ENCODE data around the gene KIAA0040.

KIAA0040 gene

DNA sequence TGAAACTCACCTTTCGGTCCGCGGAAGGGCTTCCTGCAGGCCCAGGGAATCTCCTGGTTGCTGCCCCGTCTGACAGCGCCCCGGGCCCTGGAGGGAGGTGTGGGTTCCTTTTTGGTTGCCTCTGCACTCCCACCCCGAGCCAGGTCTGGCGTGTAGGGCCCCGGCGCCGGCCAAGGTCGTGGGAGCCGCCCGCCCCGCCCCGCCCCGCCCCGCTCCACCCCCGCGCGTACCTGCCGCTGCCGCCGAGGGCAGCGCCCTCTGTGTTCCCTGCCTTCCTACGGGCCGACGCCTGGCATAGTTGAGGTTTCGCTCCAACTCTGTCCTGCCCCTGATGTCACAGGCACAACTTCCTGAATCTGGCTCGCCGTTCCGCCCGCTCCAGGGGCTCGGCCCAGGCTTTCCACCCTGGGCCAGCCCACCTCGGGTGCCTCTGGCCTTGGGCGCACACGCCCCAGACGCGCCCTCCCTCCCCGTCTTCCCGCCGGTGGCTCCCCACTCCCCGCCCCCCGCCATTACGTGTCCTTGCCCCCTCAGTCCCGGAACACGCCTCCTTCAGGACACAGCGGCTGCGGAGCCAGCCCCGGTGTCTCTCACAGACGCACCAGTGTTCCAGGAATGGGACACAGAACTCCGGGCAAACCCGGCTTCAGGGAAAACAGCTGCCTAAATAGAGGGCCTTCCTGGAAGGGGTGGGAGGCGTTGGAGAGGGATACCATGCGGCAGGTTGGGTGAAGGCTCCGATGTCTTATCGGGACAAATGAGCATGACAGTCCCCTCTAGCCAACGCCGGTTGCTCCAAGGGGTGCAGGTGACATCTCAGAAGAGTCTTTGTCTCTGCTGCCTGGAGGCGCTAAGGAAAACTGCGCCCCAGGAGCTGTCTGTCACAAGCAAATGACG, at the start of gene KIAA0040:
Gene KIAA0040 (minus strand): TSS at position 147 of the 897 bp plus-strand sequence. CDS start 31,763 bp downstream, outside the sequence.
- peak within 1 kb of the TSS; percentile 51 to 56 for H3K4me3 ChIP-seq (replicated peaks in 1 of 2; ENCODE audit: low read depth in 2 of 2, low read length in 2 of 2)
- TF ChIP-seq, protein P1, sequence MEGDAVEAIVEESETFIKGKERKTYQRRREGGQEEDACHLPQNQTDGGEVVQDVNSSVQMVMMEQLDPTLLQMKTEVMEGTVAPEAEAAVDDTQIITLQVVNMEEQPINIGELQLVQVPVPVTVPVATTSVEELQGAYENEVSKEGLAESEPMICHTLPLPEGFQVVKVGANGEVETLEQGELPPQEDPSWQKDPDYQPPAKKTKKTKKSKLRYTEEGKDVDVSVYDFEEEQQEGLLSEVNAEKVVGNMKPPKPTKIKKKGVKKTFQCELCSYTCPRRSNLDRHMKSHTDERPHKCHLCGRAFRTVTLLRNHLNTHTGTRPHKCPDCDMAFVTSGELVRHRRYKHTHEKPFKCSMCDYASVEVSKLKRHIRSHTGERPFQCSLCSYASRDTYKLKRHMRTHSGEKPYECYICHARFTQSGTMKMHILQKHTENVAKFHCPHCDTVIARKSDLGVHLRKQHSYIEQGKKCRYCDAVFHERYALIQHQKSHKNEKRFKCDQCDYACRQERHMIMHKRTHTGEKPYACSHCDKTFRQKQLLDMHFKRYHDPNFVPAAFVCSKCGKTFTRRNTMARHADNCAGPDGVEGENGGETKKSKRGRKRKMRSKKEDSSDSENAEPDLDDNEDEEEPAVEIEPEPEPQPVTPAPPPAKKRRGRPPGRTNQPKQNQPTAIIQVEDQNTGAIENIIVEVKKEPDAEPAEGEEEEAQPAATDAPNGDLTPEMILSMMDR (IDR thresholded peaks at IDR 0.05; ENCODE audit: low read depth, low read length), result no peak
- DNase-seq (ENCODE audit: low read depth in 2 of 2), result peak; percentile 13 to 29

DNA sequence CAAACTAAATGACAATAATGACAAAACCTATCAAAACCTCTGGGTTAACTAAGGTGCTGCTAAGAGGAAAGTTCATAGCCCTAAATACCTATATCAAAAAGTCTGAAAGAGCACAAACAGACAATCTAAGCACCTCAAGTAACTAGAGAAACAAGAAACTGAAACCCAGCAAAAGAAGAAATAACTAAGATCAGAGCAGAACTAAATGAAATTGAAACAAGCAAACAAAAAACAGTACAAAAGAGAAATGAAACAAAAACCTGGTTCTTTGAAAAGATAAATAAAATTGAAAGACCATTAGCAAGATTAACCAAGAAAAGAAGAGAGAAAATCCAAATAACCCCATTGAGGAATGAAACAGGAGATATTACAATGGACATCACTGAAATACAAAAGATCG, 44.8 kb upstream of the KIAA0040 start:
- no peak for DNase-seq (ENCODE audit: low read depth in 2 of 2)
- TF ChIP-seq, protein P1 (IDR thresholded peaks at IDR 0.05; ENCODE audit: low read depth, low read length), result no peak
- H3K4me3 ChIP-seq (replicated peaks in 1 of 2; ENCODE audit: low read depth in 2 of 2, low read length in 2 of 2), result no peak overlapping the region

DNA sequence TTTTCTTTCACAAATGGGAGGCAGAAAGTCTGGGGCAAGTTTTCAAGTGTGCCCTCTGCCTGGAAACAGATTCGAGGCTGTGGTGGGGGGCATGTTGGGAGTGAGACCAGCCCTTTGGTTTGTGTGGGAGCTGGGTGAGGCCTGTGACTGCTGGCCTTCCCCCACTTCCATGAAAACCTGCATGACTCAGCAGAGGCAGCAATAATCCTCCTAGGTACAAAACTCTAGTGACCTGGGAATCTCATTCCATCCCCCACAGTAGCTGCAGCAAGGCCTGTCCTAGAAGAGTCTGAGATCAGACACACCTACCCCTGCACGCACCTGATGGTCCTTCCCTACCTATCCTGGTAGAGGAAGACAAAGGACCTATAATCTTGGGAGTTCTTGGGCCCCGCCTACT, 42.1 kb upstream of the KIAA0040 start:
- no peak for DNase-seq (ENCODE audit: low read depth in 2 of 2)
- TF ChIP-seq, protein P1 (IDR thresholded peaks at IDR 0.05; ENCODE audit: low read depth, low read length), result no peak
- no peak overlapping the region for H3K4me3 ChIP-seq (replicated peaks in 1 of 2; ENCODE audit: low read depth in 2 of 2, low read length in 2 of 2)

DNA sequence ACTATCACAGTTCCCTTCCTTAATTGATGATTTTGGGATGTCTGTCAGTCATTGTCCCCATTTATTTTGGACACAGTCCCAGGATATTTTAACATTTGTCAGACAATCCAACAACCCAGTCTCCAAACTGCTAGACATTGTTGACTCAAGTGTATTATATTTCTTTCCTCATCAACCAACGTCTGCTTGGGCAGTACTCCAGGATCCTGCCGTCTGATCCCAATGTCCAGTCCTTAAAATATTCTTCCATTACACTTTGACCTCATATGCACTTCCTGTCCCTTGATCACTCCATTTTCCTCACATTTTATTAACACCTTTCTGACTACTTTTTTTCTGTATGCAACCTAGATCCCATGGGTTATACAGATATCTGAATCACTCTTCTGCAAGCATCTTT, 39.8 kb upstream of the KIAA0040 start:
- TF ChIP-seq, protein P1 (IDR thresholded peaks at IDR 0.05; ENCODE audit: low read depth, low read length), result no peak
- H3K4me3 ChIP-seq (replicated peaks in 1 of 2; ENCODE audit: low read depth in 2 of 2, low read length in 2 of 2), result no peak overlapping the region
- no peak for DNase-seq (ENCODE audit: low read depth in 2 of 2)

DNA sequence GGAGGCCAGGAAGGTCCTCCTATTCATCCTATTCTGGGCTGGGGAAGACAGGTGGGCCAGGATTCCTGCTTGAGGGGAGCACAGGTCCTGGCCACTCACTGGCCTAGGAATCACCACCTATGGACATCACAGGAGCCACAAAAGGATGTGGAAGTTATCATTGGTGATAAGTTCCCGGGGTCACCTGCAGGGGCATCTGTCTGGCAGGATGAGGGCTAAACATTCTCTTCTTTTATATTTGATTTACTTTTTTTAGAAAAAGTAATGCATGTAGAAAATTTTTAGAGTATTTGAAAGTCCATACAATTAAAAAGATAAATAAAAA, 33.2 kb upstream of the KIAA0040 start:
- TF ChIP-seq, protein P1 (IDR thresholded peaks at IDR 0.05; ENCODE audit: low read depth, low read length), result peak; percentile 1
- no peak for DNase-seq (ENCODE audit: low read depth in 2 of 2)

DNA sequence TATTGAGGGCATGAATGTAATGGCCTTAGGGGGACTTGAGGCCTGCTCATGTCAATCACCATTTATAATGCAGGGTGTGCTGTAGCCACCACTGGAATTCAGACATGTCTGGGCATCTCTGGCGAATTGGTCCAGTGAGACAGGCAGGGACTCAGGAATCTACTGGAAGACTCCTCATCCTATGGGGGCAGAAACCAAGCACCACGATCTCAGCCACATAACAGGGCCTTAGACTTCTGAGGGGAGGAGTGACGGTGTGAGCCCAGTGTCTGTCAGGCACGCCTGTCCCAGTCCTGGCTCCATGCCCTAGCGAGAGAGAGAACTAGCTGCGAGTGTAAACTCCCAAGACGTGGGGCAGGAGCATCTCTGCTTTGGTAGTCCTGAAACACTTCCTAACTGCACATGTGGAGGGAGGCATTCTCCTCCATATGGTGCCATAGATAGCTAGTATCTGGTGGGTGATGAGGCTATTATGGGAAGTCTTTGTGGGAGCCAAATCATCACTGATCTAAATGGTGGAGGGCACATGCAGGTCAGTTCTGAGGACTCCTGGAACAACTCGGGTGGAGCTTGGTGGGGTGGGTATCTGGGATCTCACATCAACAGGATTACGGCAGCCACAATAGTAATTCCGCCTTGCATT, 29.8 kb upstream of the KIAA0040 start:
- H3K4me3 ChIP-seq (replicated peaks in 1 of 2; ENCODE audit: low read depth in 2 of 2, low read length in 2 of 2), result no peak overlapping the region
- DNase-seq (ENCODE audit: low read depth in 2 of 2), result no peak
- TF ChIP-seq, protein P1 (IDR thresholded peaks at IDR 0.05; ENCODE audit: low read depth, low read length), result no peak

More for the DNA sequence above, 33.2 kb upstream of the KIAA0040 start:
- H3K4me3 ChIP-seq (replicated peaks in 1 of 2; ENCODE audit: low read depth in 2 of 2, low read length in 2 of 2), result no peak overlapping the region
